Uterus (tissue), 2 donors: ENCODE measurements around the gene FBXL5.

Experiments used
- POLR2A ChIP-seq, 2 donors: fragments of 450-650 bp; IDR thresholded peaks; one replicate each; pipeline ENCODE4 v1.6.1; 2016; ENCODE audit warnings: antibody characterized with exemption in 2 of 2, mild to moderate bottlenecking in 1 of 2, moderate library complexity in 1 of 2
- TF ChIP-seq, protein P1 (sequence below), 4 experiments: fragments of 200-600 bp in 2 of 4; fragments of 450-650 bp in 2 of 4; sonication (generic) in 2 of 4; IDR thresholded peaks; one replicate each; pipeline ENCODE4 v1.5.1; 2016 to 2019; ENCODE audit warnings: antibody characterized with exemption in 4 of 4, mild to moderate bottlenecking in 2 of 4, moderate library complexity in 1 of 4

DNA sequence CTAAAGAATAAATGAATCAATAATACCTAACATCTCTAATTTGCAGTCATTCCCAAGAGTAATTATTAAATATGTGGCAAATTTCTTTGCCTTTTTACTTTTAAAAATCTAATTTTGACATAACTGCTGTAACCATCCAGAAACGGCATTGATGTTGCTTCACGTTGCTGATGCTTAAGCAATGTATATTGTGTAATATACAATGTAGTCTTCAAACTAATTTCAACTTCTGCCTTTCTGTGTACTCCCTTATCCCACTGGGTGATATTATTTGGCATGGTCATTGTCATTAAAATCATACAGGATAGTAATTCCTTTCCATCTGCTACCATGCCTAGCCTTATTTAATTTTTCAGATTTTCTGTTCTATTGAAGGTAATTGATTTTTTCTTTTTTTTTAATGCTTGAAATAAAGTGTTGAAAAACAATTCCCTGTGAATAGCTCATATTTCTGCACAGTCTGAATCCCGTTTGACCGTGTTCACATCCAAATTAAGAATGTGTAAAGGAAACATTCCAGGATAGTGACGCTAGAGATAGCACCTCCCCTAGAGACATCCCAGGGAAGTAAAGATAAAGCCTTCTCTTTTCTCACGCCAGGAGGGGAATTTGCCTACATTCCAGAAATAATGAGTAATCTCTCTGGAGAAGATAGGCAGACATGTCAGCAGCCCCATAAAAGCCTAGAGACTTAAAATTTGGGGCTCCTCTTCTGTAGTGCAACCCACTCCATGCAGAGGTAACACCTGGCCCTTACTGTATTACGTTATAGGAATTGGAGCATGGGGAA, 35.1 kb upstream of the FBXL5 start:
- TF ChIP-seq, protein P1, sequence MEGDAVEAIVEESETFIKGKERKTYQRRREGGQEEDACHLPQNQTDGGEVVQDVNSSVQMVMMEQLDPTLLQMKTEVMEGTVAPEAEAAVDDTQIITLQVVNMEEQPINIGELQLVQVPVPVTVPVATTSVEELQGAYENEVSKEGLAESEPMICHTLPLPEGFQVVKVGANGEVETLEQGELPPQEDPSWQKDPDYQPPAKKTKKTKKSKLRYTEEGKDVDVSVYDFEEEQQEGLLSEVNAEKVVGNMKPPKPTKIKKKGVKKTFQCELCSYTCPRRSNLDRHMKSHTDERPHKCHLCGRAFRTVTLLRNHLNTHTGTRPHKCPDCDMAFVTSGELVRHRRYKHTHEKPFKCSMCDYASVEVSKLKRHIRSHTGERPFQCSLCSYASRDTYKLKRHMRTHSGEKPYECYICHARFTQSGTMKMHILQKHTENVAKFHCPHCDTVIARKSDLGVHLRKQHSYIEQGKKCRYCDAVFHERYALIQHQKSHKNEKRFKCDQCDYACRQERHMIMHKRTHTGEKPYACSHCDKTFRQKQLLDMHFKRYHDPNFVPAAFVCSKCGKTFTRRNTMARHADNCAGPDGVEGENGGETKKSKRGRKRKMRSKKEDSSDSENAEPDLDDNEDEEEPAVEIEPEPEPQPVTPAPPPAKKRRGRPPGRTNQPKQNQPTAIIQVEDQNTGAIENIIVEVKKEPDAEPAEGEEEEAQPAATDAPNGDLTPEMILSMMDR (IDR thresholded peaks at IDR 0.05), result no peak
- no peak for TF ChIP-seq POLR2A (IDR thresholded peaks at IDR 0.05)
